PC-9 (cell line): ENCODE measurements around the gene TWNK.

Experiments
- CTCF ChIP-seq: fragments of 200-600 bp; sonication (generic); conservative IDR thresholded peaks from 2 replicates; pipeline ENCODE4 v1.6.1; 2017; ENCODE audit warnings: mixed run types, antibody characterized with exemption, mild to moderate bottlenecking, moderate library complexity
- EZH2 ChIP-seq: fragments of 200-600 bp; sonication (generic); IDR thresholded peaks from 2 replicates; pipeline ENCODE4 v1.8.0; 2017; ENCODE audit warnings: antibody characterized with exemption, low read depth

GRCh38 chr10:101020427-101021075 is 33.2 kb downstream of the TWNK start:
- TF ChIP-seq CTCF (no peak), EZH2 (no peak)
